Measurements from ENCODE around the gene TRMT61A.

GRCh38 chr14:103524002-103524935 lies 4.7 kb upstream of the TRMT61A start:
- TF ChIP-seq TAF1 (IDR thresholded peaks at IDR 0.05; ENCODE audit: low read depth, low read length) (no peak), POLR2AphosphoS5 (IDR thresholded peaks at IDR 0.05; ENCODE audit: low read depth, low read length) (no peak)
